Activated B cell treated with CpG ODN at 0.5 μM for 24 hours (primary cell): ENCODE results near the gene IMPDH1. TPM values are rescaled to one million over a fixed set of nuclear protein-coding genes. Genes with fewer than 3 reads are reported as not detected.

ENCODE experiments used
- ATAC-seq: fragments of 200-7000 bp; cut with Tn5 transposase; one replicate; pipeline ENCODE4 v1.10.0; 2021; ENCODE audit warnings: low read depth, mild to moderate bottlenecking, moderate library complexity
- CTCF ChIA-PET: fragments of 350-600 bp; sonication (Branson Sonifier 250); formaldehyde crosslinking; loops from one replicate; lab custom pipeline; 2021; ENCODE audit warnings: antibody characterized with exemption; lab: Charles Lee
- POLR2A ChIA-PET: fragments of 350-600 bp; sonication (Branson Sonifier 250); formaldehyde crosslinking; loops from one replicate; lab custom pipeline; 2021; ENCODE audit warnings: antibody characterized with exemption; lab: Charles Lee
- DNase-seq: peaks from one replicate; pipeline ENCODE4 v3.0.0; 2022
- H3K27ac Mint-ChIP-seq: one replicate; pipeline ENCODE4 v1.8.0; 2020; ENCODE audit warnings: mixed read lengths
- H3K27me3 Mint-ChIP-seq: one replicate; pipeline ENCODE4 v1.8.0; 2021; ENCODE audit warnings: mixed read lengths
- H3K36me3 Mint-ChIP-seq: one replicate; pipeline ENCODE4 v1.8.0; 2021; ENCODE audit warnings: low read depth, mixed read lengths
- H3K4me1 Mint-ChIP-seq: one replicate; pipeline ENCODE4 v1.8.0; 2021; ENCODE audit warnings: mixed read lengths
- H3K4me3 Mint-ChIP-seq: one replicate; pipeline ENCODE4 v1.8.0; 2020; ENCODE audit warnings: mild to moderate bottlenecking, mixed read lengths
- H3K9me3 Mint-ChIP-seq: one replicate; pipeline ENCODE4 v1.8.0; 2020; ENCODE audit warnings: mixed read lengths
- intact Hi-C: fragments of 100-400 bp; cut with micrococcal nuclease; formaldehyde crosslinking; loops from one replicate; pipeline ENCODE4 v1.15.1; 2024
- total RNA-seq: library from RNA; stranded (reverse); gene quantifications from 2 replicates; pipeline ENCODE4 v1.2.3, GENCODE V29; 2022
- TF ChIP-seq, protein P1 (sequence below): fragments of 200-600 bp; IDR thresholded peaks from one replicate; pipeline ENCODE4 v1.8.0; 2022; ENCODE audit warnings: antibody characterized with exemption, mild to moderate bottlenecking

Gene IMPDH1
- total RNA-seq, 1 donor from 2014 or later, result 45.8 TPM

DNA sequence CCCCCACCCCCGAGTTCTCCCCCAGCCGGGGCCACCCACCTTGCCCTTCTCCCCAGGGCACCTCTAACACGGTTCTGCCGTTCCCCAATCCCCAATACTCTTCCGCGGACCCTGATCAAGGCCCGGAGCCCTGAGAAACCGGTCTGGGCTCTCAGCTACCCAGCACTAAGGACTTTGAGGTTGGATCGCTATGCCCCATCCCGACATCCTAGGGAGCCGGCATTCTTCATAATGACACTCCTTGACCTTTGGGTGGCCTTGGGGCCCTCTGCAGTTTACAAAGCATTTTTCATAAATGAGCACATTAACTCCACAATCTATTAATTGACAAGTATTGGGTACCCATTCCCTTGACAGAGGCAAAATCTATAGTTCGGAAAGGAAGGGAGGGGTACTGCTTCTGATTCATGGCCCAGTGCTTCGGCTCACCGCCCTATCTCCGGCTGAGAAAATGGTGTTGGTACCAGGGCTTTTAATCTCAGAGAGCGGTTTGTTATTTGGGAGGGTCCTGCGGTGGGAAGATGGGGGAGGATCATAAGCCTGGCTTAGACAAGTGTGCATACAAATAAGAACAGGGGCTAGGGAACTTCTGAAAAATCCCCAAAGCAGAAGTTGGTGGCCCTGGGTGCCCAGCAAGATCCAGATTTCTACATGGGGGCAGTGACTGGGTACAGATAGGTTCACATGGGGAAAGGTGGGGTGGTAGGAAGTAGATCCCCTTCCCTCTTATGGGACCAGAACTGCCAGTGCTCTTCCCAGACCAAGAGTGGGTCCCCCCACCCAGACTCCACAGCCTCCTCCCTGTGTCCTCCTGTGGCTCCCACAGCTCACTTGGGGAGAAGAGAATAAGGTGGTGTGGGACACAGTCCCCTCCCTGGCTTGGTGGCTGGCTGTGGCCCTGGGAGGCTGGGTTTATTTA is 3.2 kb downstream of the IMPDH1 start:
- Mint-ChIP-seq H3K27me3 (no peaks in the 10 kb centered on the region), H3K27ac (peak overlapping the region; percentile 69), H3K9me3 (no peaks in the 10 kb centered on the region), H3K4me3 (peak overlapping the region; percentile 84), H3K4me1 (peaks cover 46% of the 10 kb centered on the region), H3K36me3 (peaks cover 10% of the 10 kb centered on the region)
- no peak for DNase-seq
- intact Hi-C loops, result loop anchor here (5.0 to 10.0 kb wide), 2 partner anchors 458 to 816 kb away; partner anchors contain the start of gene ATP6V1F
- TF ChIP-seq, protein P1, sequence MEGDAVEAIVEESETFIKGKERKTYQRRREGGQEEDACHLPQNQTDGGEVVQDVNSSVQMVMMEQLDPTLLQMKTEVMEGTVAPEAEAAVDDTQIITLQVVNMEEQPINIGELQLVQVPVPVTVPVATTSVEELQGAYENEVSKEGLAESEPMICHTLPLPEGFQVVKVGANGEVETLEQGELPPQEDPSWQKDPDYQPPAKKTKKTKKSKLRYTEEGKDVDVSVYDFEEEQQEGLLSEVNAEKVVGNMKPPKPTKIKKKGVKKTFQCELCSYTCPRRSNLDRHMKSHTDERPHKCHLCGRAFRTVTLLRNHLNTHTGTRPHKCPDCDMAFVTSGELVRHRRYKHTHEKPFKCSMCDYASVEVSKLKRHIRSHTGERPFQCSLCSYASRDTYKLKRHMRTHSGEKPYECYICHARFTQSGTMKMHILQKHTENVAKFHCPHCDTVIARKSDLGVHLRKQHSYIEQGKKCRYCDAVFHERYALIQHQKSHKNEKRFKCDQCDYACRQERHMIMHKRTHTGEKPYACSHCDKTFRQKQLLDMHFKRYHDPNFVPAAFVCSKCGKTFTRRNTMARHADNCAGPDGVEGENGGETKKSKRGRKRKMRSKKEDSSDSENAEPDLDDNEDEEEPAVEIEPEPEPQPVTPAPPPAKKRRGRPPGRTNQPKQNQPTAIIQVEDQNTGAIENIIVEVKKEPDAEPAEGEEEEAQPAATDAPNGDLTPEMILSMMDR, result no peak
- POLR2A ChIA-PET, result interaction anchor here (0.5 to 4.7 kb wide), 3 partner anchors 23 to 49 kb away, joined by 3 to 17 read pairs (median 5); partner anchors contain the start of gene HILPDA
- CTCF ChIA-PET, result interaction anchor here (0.8 to 4.9 kb wide), 3 partner anchors 20 to 55 kb away, joined by 3 to 38 read pairs (median 4); no protein-coding TSS in a partner anchor
- no peak for ATAC-seq

DNA sequence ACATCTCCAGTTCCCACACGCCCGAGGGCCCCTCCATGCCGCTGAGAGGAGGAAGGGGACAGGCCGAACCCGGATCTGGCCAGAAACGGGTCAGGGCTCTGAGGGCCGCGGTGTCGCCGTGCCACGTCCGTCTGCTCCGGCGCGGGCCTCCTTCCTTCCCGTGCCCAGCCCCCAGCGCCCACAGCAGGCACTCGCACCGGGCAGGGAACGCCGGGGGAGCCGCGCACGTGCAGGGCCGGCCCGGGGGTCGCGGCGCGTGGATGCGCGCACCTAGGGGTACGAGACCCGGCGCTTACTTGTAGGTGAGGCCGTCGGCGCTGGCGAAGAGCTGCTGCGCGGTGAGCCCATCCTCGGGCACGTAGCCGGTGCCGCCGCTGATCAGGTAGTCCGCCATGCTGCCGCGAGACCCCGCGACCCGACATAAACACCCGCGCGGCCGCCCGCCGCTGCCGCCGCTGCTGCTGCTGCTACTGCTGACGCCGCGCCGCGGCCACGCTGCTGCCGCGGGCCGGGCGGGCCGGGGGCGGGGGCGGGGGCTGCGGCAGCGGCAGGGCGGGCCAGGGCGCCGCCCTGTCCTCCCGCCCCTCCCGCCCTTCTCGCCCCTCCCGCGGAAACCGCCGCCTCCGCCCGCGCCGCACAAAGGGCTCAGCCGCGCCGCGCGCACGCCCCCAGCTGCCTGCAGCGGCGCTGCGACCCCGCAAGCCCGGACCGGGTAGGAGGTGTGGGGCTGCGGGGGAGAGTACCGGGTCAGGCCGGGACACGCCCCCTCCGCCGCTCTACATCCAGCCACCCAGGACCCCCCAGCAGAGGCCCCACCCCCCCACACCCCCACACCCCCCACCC is 4.1 kb downstream of the IMPDH1 start:
- POLR2A ChIA-PET, result interaction anchor here (0.5 to 4.7 kb wide), 2 partner anchors 23 to 50 kb away, joined by 5 to 17 read pairs; partner anchors contain the start of gene HILPDA
- intact Hi-C loops, result loop anchor here (1.0 to 10.0 kb wide), 3 partner anchors 50 to 817 kb away; partner anchors contain the start of genes ATP6V1F and HILPDA

DNA sequence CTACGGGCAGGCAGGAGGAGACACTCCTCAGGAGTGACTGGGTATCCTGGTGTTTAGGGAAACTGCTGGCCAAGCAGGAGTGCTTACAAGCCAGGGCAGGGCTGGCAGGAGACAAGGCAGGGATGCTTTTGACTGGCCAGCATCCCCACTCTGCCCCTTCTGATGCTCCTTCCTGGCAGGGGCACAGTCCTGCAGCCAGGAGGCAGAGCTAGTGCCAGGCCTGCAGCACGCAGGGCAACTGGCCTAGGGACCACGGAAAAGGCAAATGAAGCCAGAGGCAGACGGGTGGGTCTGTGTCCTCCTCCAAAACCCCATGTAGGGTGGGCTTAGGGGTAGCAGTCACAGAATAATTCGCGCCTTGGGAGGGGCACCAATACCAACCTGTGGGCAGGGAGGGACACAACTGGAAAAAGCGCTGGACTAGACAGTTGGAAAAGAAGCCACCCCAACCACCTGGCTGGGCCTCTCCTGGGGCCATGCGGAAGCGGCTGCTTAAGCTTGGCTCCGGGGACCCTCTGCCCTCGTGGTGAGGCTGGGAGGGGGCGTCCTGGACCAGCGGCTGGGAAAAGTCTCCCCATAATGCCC is 4.8 kb downstream of the IMPDH1 start:
- Mint-ChIP-seq H3K27ac (peak overlapping the region; percentile 12), H3K36me3 (peaks cover 26% of the 10 kb centered on the region), H3K4me3 (peak overlapping the region; percentile 83), H3K27me3 (no peaks in the 10 kb centered on the region), H3K9me3 (no peaks in the 10 kb centered on the region), H3K4me1 (peaks cover 42% of the 10 kb centered on the region)
- ChIA-PET POLR2A (interaction anchor here (4.7 kb wide), 1 partner anchor 50 kb away, joined by 17 read pairs; the partner anchor contains the start of gene HILPDA), CTCF (interaction anchor here (1.1 to 2.0 kb wide), 3 partner anchors 18 to 55 kb away, joined by 3 to 7 read pairs (median 3); no protein-coding TSS in a partner anchor)
- intact Hi-C loops, result loop anchor here (1.0 to 10.0 kb wide), 3 partner anchors 50 to 817 kb away; partner anchors contain the start of genes ATP6V1F and HILPDA
- no peak for DNase-seq
- ATAC-seq, result no peak
- TF ChIP-seq, protein P1, result no peak

More for the DNA sequence above, 4.1 kb downstream of the IMPDH1 start:
- no peaks in the 10 kb centered on the region for H3K9me3 Mint-ChIP-seq
- CTCF ChIA-PET, result interaction anchor here (0.8 to 1.2 kb wide), 3 partner anchors 18 to 56 kb away, joined by 3 read pairs; no protein-coding TSS in a partner anchor
- peaks cover 46% of the 10 kb centered on the region for H3K4me1 Mint-ChIP-seq
- peak; percentile 25 for ATAC-seq
- peak overlapping the region; percentile 83 for H3K4me3 Mint-ChIP-seq
- TF ChIP-seq, protein P1, result no peak
- no peak overlapping the region for H3K27ac Mint-ChIP-seq
- DNase-seq, result peak; percentile 52
- no peaks in the 10 kb centered on the region for H3K27me3 Mint-ChIP-seq
- H3K36me3 Mint-ChIP-seq, result peaks cover 19% of the 10 kb centered on the region

DNA sequence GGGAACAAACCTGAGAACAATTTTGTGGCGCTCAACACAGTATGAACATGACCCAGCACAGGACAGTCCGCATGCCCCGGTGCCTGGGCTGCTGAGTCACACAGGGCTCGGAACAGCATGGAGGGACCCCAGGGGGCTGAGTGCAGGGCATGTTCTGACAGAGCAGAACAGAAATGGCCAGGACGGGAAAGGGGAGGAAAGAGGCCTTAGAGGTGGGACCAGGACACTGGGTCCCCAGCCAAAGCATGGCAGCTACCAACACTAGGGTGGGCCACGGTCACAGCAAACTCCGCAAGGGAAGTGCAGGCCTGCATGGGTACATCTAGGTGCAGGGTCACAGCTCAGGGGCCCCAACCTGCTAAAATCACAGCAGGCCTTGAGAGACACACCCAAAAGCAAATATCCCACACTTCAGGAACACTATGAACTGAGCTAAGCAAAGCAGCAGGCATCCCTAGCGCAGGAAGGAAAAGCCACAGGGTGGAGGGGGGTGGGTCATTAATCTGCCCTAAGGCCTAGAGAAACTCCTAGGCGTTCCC is 5.6 kb downstream of the IMPDH1 start:
- TF ChIP-seq, protein P1, result no peak
- ChIA-PET POLR2A (no interaction called here), CTCF (interaction anchor here (1.1 to 2.0 kb wide), 3 partner anchors 17 to 56 kb away, joined by 3 to 7 read pairs (median 3); no protein-coding TSS in a partner anchor)
- DNase-seq (no peak), ATAC-seq (no peak)
- Mint-ChIP-seq H3K9me3 (no peaks in the 10 kb centered on the region), H3K27me3 (no peaks in the 10 kb centered on the region), H3K36me3 (peaks cover 32% of the 10 kb centered on the region), H3K4me3 (peak overlapping the region; percentile 70), H3K27ac (no peak overlapping the region), H3K4me1 (peaks cover 40% of the 10 kb centered on the region)
- intact Hi-C loops, result loop anchor here (10.0 kb wide), 1 partner anchor 461 kb away; the partner anchor contains the start of gene ATP6V1F
